Heart right ventricle (tissue), 16 donors: ENCODE measurements around the gene RHBDL3. TPM values are rescaled to one million over a fixed set of nuclear protein-coding genes. Genes with fewer than 3 reads are reported as not detected.

Source experiments
- ATAC-seq, 8 donors: fragments of 200-7000 bp; cut with Tn5 transposase; one replicate each; pipeline ENCODE4 v1.9.1; 2020; ENCODE audit warnings: mild to moderate bottlenecking in 8 of 8, moderate library complexity in 8 of 8, moderate number of reproducible peaks in 1 of 8
- DNase-seq, 2 donors: peaks; one replicate each; pipeline ENCODE4 v3.0.0-alpha.2; 2020
- H3K27ac ChIP-seq, 10 donors: fragments of 200-600 bp; sonication (generic) in 2 of 10; one replicate each; pipeline versions ENCODE4 v1.5.0 to v1.8.0; 2020 to 2022; ENCODE audit warnings: mild to moderate bottlenecking in 3 of 10
- H3K27me3 ChIP-seq, 7 donors: fragments of 200-600 bp; one replicate each; pipeline ENCODE4 v1.8.0; 2021 to 2022; ENCODE audit warnings: mild to moderate bottlenecking in 2 of 7
- H3K36me3 ChIP-seq, 9 donors: fragments of 200-600 bp; sonication (generic) in 1 of 9; one replicate each; pipeline versions ENCODE4 v1.5.0 to v1.8.0; 2020 to 2022; ENCODE audit warnings: mild to moderate bottlenecking in 2 of 9
- H3K4me1 ChIP-seq, 9 donors: fragments of 200-600 bp; sonication (generic) in 1 of 9; one replicate each; pipeline versions ENCODE4 v1.5.0 to v1.8.0; 2020 to 2022; ENCODE audit warnings: mild to moderate bottlenecking in 4 of 9
- H3K4me3 ChIP-seq, 10 donors: fragments of 200-600 bp; sonication (generic) in 2 of 10; one replicate each; pipeline versions ENCODE4 v1.5.0 to v1.8.0; 2020 to 2022; ENCODE audit warnings: mild to moderate bottlenecking in 7 of 10, moderate library complexity in 2 of 10
- H3K9me3 ChIP-seq, 11 donors: fragments of 200-600 bp in 10 of 11; sonication (generic) in 2 of 11; one replicate each; pipeline versions ENCODE4 v1.5.0 to v1.8.0; 2013 to 2022; ENCODE audit warnings: mild to moderate bottlenecking in 2 of 11, control low read depth in 1 of 11, moderate library complexity in 1 of 11
- CTCF ChIP-seq, 9 donors: fragments of 200-600 bp; sonication (generic) in 2 of 9; IDR thresholded peaks; one replicate each; pipeline versions ENCODE4 v1.5.0 to v1.8.0; 2021 to 2022; ENCODE audit warnings: antibody characterized with exemption in 9 of 9, mild to moderate bottlenecking in 5 of 9, moderate library complexity in 1 of 9
- WGBS, 2 donors: extraction: QIAGEN DNeasy Blood & Tissue Kit; methylation state at CpG; one replicate each; pipeline ENCODE4 v1.1.7; 2013; ENCODE audit warnings: inconsistent platforms in 1 of 2; 5-methylcytosine and 5-hydroxymethylcytosine counted together
- intact Hi-C, 10 donors: fragments of 100-400 bp; cut with DNase I; formaldehyde crosslinking; loops; one replicate each; pipeline versions ENCODE4 v1.11.1 to v1.14.2; 2022
- polyA plus RNA-seq, 2 donors: library from polyadenylated mRNA; stranded (reverse); fragments of 200-250 nt; gene quantifications; one replicate each; pipeline ENCODE4 v1.2.3, GENCODE V29; 2013
- total RNA-seq, 10 donors: library from RNA; stranded (reverse); fragmentation: NEBNext Ultra II Directional in 3 of 10; extraction: Animal tissue kit (Norgen Biotek cat#: 25700) in 3 of 10; gene quantifications; one replicate each; pipeline versions ENCODE4 v1.2.1 to v1.2.4, GENCODE V29; 2021 to 2023
- donor health status: Arrhythmogenic right ventricular cardiomyopathy.
- donor health status: ischemic (EF 13 %, LVEDD 7.1; RV severe dilation, severe dysfunction).
- donor health status: healthy with polysubstance abuse.
- donor health status: DM: no; HTN: yes; CAD: no.
- donor health status: DM: no; HTN: no; CAD: no.
- donor health status: ischemic (EF 25% LVEDD 6.9; RV normal size, moderate dysfunction).
- donor health status: ischemic (EF 25% LVEDD 5.7; RV mildly dilated, moderate dysfunction).
- donor health status: healthy.
- donor health status: DM: yes; HTN: yes; CAD: no.
- donor health status: Ischemic cardiomyopathy.
- donor health status: ischemic (EF 35%, LVEDD 5.7; RV mildly dilated, moderate dysfunction).
- donor health status: nonischemic (EF 11% LVEDD 7.7; RV severe dilation, severe dysfunction).
- donor health status: DM: yes; HTN: yes; CAD: no.
- donor health status: PGD.
- donor health status: ischemic (EF 29% LVEDD 5.4; RV normal size, mild dysfunction).
- donor health status: nonischemic (EF 23%, LVEDD 6.1; RV moderate dilation, normal function).

Gene RHBDL3
- total and polyA plus RNA-seq, 12 donors = 0.07 to 3.7 (median 0.30) TPM; not detected in 2

DNA sequence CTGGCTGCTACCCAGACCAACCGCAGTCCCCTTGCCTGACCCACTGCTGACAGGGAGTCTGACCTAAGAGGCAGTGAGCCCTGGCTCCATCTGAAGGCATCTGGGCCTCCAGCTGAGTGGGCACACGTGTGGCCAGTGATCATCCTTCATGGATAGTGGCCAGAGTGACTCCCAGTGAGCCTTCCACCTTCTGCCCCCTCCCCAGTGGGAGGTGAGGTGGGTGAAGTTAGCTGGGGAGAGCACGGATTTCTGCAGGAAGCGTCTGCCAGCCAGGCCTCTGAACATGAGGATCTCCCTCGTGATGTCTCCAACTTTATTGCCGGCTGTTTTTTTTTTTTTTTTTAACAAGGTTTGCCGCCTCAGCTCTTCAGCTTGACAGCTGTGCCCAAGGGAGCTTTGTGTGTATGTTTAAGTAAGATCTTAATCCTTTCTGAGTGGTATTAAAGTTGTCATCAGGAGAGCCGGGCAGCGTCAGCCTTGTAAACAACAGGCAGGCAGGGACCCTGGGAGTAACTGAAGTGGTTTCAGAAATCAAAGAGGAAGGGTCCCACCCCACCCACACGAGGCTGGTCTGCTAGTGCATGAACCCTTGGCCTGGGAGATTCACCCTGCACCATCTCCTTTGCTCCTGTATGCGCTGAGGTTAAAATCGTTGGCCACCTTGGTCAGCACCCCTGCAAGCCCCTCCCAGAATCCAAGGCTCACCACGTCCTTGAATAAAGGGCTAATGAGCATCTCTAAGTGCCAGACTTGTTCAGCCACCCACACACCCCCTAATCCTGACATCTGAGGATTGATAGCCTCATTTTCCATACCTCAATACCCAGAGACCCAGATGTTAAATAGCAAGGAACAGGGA lies 33.3 kb downstream of the RHBDL3 start:
- Histone ChIP-seq H3K9me3 (no peaks in the 10 kb centered on the region), H3K4me3 (no peak overlapping the region), H3K27ac (no peak overlapping the region), H3K36me3 (no peaks in the 10 kb centered on the region), H3K27me3 (no peaks in the 10 kb centered on the region), H3K4me1 (peaks cover 0 to 5% (median 0%) of the 10 kb centered on the region in 9 donors)
- intact Hi-C loops = no loop called here
- WGBS, 2 donors = 53 to 63% methylated on average over 13 of the region's 13 CpGs
- DNase-seq (no peak), ATAC-seq (peak in 1 of 8 donors; percentile 48)
- no peak for TF ChIP-seq CTCF (IDR thresholded peaks at IDR 0.05)

GRCh38 chr17:32299580-32300164 lies 34.0 kb downstream of the RHBDL3 start:
- WGBS, 2 donors = 92 to 94% methylated on average over 7 of the region's 7 CpGs
- no peak for ATAC-seq

GRCh38 chr17:32302037-32302436 lies 36.4 kb downstream of the RHBDL3 start:
- Histone ChIP-seq H3K36me3 (no peaks in the 10 kb centered on the region), H3K27ac (no peak overlapping the region), H3K4me3 (no peak overlapping the region), H3K27me3 (no peaks in the 10 kb centered on the region), H3K4me1 (peaks cover 0 to 9% (median 0%) of the 10 kb centered on the region in 9 donors), H3K9me3 (no peaks in the 10 kb centered on the region)
- DNase-seq (no peak), ATAC-seq (no peak)
- intact Hi-C loops = no loop called here
- TF ChIP-seq CTCF (IDR thresholded peaks at IDR 0.05) = no peak
- WGBS, 2 donors = 82 to 86% methylated on average over 4 of the region's 4 CpGs

More at GRCh38 chr17:32299580-32300164, 34.0 kb downstream of the RHBDL3 start:
- Histone ChIP-seq H3K9me3 (no peaks in the 10 kb centered on the region), H3K27ac (no peak overlapping the region), H3K4me1 (peaks cover 0 to 9% (median 0%) of the 10 kb centered on the region in 9 donors), H3K4me3 (no peak overlapping the region), H3K36me3 (no peaks in the 10 kb centered on the region), H3K27me3 (no peaks in the 10 kb centered on the region)
- intact Hi-C loops = no loop called here
- no peak for TF ChIP-seq CTCF (IDR thresholded peaks at IDR 0.05)
- no peak for DNase-seq

GRCh38 chr17:32302860-32303649 lies 37.4 kb downstream of the RHBDL3 start:
- intact Hi-C loops = no loop called here
- Histone ChIP-seq H3K27me3 (no peaks in the 10 kb centered on the region), H3K27ac (no peak overlapping the region), H3K9me3 (no peaks in the 10 kb centered on the region), H3K4me3 (no peak overlapping the region), H3K4me1 (peaks cover 0 to 9% (median 0%) of the 10 kb centered on the region in 9 donors), H3K36me3 (no peaks in the 10 kb centered on the region)
- DNase-seq = no peak
- ATAC-seq = peak in 1 of 8 donors; percentile 50
- no peak for TF ChIP-seq CTCF (IDR thresholded peaks at IDR 0.05)
- WGBS, 2 donors = 86 to 88% methylated on average over 10 of the region's 10 CpGs
